Measurements from ENCODE around the gene RNASE4.

Gene RNASE4

GRCh38 chr14:20676072-20676471 lies 8.3 kb upstream of the RNASE4 start:
- DNase-seq = no peak

- DNase-seq = no peak
Measured at GRCh38 chr14:20679907-20680306, 4.5 kb upstream of the RNASE4 start.

- no peak for DNase-seq
Measured at GRCh38 chr14:20680363-20680762, 4.0 kb upstream of the RNASE4 start.

- no peak for DNase-seq
Measured at GRCh38 chr14:20680843-20681347, 3.5 kb upstream of the RNASE4 start.

- peak; percentile 41 for DNase-seq
Measured at GRCh38 chr14:20681348-20682126, 2.8 kb upstream of the RNASE4 start.

- DNase-seq = no peak
Measured at GRCh38 chr14:20682127-20682434, 2.3 kb upstream of the RNASE4 start.

GRCh38 chr14:20682435-20683124 lies 1.8 kb upstream of the RNASE4 start:
- DNase-seq = peak; percentile 47

GRCh38 chr14:20683125-20683890 lies 1.1 kb upstream of the RNASE4 start:
- no peak for DNase-seq

- DNase-seq = no peak
Measured at GRCh38 chr14:20684662-20685456, 499 bp downstream of the RNASE4 start.

GRCh38 chr14:20686386-20687143 lies 2.2 kb downstream of the RNASE4 start:
- DNase-seq = no peak

- DNase-seq = no peak
Measured at GRCh38 chr14:20687362-20688166, 3.2 kb downstream of the RNASE4 start.

GRCh38 chr14:20688167-20688839 lies 3.9 kb downstream of the RNASE4 start, which contains the start of gene ANG:
Gene ANG, plus strand, starts transcription at chr14:20688764. Its CDS starts 4,801 bp downstream, at chr14:20693565.
- no peak for DNase-seq

GRCh38 chr14:20690848-20691640 lies 6.7 kb downstream of the RNASE4 start:
- DNase-seq = no peak

GRCh38 chr14:20692116-20692751 lies 7.9 kb downstream of the RNASE4 start:
- DNase-seq = no peak

- no peak for DNase-seq
Measured at GRCh38 chr14:20696764-20697163, 12.4 kb downstream of the RNASE4 start.

GRCh38 chr14:20697273-20698017 lies 13.1 kb downstream of the RNASE4 start:
- DNase-seq = no peak

GRCh38 chr14:20698018-20698329 lies 13.6 kb downstream of the RNASE4 start:
- no peak for DNase-seq

GRCh38 chr14:20698934-20699333 lies 14.6 kb downstream of the RNASE4 start:
- DNase-seq = no peak

All from activated gamma-delta T cell (primary cell).